ENCODE data around the gene MTUS2.

GRCh38 chr13:29154390-29154789 is 334.3 kb downstream of the MTUS2 start:
- TF ChIP-seq CTCF (conservative IDR thresholded peaks at IDR 0.05; ENCODE audit: low read length) (no peak), EZH2phosphoT487 (IDR thresholded peaks at IDR 0.05; ENCODE audit: borderline replicate concordance) (no peak)
